ENCODE results near the gene TPI1. TPM values are rescaled to one million over a fixed set of nuclear protein-coding genes. Genes with fewer than 3 reads are reported as not detected.

TPI1 gene
- total and polyA plus RNA-seq, 2 of the 8 experiments (the other 6 are each of a cell fraction or from before 2014, with no cell fraction given), result 910 to 3,018 TPM

DNA sequence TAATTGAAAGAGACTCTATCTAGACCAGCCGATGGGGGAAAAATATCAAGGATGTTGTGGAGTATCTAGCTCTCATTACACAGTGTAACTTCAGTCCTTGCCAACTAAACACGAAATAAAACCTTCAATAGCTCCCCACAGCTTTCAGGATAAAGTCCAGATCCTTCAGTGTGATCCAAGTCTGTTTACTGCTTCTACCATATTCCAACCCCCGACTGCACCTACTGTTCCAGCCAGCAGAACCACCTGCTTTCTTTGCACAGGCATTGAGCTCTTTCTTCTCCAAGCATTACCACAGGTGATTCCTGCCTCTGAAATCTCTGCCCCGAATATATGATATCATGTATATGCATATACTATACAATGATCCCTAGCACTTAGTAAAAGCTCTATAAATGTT, 35.1 kb downstream of the TPI1 start (continued):
- TF ChIP-seq, protein P1, sequence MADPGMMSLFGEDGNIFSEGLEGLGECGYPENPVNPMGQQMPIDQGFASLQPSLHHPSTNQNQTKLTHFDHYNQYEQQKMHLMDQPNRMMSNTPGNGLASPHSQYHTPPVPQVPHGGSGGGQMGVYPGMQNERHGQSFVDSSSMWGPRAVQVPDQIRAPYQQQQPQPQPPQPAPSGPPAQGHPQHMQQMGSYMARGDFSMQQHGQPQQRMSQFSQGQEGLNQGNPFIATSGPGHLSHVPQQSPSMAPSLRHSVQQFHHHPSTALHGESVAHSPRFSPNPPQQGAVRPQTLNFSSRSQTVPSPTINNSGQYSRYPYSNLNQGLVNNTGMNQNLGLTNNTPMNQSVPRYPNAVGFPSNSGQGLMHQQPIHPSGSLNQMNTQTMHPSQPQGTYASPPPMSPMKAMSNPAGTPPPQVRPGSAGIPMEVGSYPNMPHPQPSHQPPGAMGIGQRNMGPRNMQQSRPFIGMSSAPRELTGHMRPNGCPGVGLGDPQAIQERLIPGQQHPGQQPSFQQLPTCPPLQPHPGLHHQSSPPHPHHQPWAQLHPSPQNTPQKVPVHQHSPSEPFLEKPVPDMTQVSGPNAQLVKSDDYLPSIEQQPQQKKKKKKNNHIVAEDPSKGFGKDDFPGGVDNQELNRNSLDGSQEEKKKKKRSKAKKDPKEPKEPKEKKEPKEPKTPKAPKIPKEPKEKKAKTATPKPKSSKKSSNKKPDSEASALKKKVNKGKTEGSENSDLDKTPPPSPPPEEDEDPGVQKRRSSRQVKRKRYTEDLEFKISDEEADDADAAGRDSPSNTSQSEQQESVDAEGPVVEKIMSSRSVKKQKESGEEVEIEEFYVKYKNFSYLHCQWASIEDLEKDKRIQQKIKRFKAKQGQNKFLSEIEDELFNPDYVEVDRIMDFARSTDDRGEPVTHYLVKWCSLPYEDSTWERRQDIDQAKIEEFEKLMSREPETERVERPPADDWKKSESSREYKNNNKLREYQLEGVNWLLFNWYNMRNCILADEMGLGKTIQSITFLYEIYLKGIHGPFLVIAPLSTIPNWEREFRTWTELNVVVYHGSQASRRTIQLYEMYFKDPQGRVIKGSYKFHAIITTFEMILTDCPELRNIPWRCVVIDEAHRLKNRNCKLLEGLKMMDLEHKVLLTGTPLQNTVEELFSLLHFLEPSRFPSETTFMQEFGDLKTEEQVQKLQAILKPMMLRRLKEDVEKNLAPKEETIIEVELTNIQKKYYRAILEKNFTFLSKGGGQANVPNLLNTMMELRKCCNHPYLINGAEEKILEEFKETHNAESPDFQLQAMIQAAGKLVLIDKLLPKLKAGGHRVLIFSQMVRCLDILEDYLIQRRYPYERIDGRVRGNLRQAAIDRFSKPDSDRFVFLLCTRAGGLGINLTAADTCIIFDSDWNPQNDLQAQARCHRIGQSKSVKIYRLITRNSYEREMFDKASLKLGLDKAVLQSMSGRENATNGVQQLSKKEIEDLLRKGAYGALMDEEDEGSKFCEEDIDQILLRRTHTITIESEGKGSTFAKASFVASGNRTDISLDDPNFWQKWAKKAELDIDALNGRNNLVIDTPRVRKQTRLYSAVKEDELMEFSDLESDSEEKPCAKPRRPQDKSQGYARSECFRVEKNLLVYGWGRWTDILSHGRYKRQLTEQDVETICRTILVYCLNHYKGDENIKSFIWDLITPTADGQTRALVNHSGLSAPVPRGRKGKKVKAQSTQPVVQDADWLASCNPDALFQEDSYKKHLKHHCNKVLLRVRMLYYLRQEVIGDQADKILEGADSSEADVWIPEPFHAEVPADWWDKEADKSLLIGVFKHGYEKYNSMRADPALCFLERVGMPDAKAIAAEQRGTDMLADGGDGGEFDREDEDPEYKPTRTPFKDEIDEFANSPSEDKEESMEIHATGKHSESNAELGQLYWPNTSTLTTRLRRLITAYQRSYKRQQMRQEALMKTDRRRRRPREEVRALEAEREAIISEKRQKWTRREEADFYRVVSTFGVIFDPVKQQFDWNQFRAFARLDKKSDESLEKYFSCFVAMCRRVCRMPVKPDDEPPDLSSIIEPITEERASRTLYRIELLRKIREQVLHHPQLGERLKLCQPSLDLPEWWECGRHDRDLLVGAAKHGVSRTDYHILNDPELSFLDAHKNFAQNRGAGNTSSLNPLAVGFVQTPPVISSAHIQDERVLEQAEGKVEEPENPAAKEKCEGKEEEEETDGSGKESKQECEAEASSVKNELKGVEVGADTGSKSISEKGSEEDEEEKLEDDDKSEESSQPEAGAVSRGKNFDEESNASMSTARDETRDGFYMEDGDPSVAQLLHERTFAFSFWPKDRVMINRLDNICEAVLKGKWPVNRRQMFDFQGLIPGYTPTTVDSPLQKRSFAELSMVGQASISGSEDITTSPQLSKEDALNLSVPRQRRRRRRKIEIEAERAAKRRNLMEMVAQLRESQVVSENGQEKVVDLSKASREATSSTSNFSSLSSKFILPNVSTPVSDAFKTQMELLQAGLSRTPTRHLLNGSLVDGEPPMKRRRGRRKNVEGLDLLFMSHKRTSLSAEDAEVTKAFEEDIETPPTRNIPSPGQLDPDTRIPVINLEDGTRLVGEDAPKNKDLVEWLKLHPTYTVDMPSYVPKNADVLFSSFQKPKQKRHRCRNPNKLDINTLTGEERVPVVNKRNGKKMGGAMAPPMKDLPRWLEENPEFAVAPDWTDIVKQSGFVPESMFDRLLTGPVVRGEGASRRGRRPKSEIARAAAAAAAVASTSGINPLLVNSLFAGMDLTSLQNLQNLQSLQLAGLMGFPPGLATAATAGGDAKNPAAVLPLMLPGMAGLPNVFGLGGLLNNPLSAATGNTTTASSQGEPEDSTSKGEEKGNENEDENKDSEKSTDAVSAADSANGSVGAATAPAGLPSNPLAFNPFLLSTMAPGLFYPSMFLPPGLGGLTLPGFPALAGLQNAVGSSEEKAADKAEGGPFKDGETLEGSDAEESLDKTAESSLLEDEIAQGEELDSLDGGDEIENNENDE (IDR thresholded peaks at IDR 0.05; ENCODE audit: insufficient replicate concordance, low read length), result no peak
- TF ChIP-seq SIN3A (conservative IDR thresholded peaks at IDR 0.05 in 1 of 2, IDR thresholded peaks at IDR 0.05 in 1 of 2; ENCODE audit: low read depth in 1 of 2, low read length in 2 of 2) (no peak), CBX5 (IDR thresholded peaks at IDR 0.05; ENCODE audit: low read depth, low read length) (no peak), KDM5A (IDR thresholded peaks at IDR 0.05; ENCODE audit: low read length) (no peak), CREB1 (IDR thresholded peaks at IDR 0.05) (no peak), ZNF274 (IDR thresholded peaks at IDR 0.05; ENCODE audit: borderline replicate concordance, extremely low read depth, low read length) (no peak), SP4 (IDR thresholded peaks at IDR 0.05; ENCODE audit: low read length) (no peak), HDAC6 (IDR thresholded peaks at IDR 0.05; ENCODE audit: low read depth, low read length) (no peak), RFX5 (IDR thresholded peaks at IDR 0.05; ENCODE audit: borderline replicate concordance, low read depth, low read length) (no peak)
- TF ChIP-seq, protein P2, sequence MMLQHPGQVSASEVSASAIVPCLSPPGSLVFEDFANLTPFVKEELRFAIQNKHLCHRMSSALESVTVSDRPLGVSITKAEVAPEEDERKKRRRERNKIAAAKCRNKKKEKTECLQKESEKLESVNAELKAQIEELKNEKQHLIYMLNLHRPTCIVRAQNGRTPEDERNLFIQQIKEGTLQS (IDR thresholded peaks at IDR 0.05; ENCODE audit: insufficient read depth, low read depth, low read length), result no peak

Measured in H1 (cell line).